ENCODE data around the gene GFPT2. TPM values are rescaled to one million over a fixed set of nuclear protein-coding genes. Genes with fewer than 3 reads are reported as not detected.

The GFPT2 gene
- total and polyA plus RNA-seq, 8 donors: 5.2 to 17.6 (median 8.9) TPM

- H3K36me3 ChIP-seq: peaks cover 0 to 63% of the 10 kb centered on the region in 2 donors
- intact Hi-C loops (cut with DNase I): no loop called here
- no peak overlapping the region for H3K4me3 ChIP-seq
- ATAC-seq: no peak
- peaks cover 0 to 7% of the 10 kb centered on the region in 2 donors for H3K9me3 ChIP-seq
- no peaks in the 10 kb centered on the region for H3K27me3 ChIP-seq
- H3K4me1 ChIP-seq: peaks cover 0 to 4% of the 10 kb centered on the region in 2 donors
- no peak for DNase-seq
- no peak for TF ChIP-seq CTCF (IDR thresholded peaks at IDR 0.05)
- no peak overlapping the region for H3K27ac ChIP-seq
These were observed 70.9 kb downstream of the GFPT2 start for GRCh38 chr5:180282281-180282680.

- Histone ChIP-seq H3K27me3 (no peaks in the 10 kb centered on the region), H3K4me3 (no peak overlapping the region), H3K9me3 (peaks cover 0 to 7% of the 10 kb centered on the region in 2 donors), H3K27ac (no peak overlapping the region), H3K36me3 (peaks cover 0 to 69% of the 10 kb centered on the region in 2 donors), H3K4me1 (no peaks in the 10 kb centered on the region)
- intact Hi-C loops (cut with DNase I): no loop called here
- ATAC-seq: no peak
- no peak for TF ChIP-seq CTCF (IDR thresholded peaks at IDR 0.05)
- DNase-seq: no peak
These were observed 71.4 kb downstream of the GFPT2 start for GRCh38 chr5:180281706-180282105.

GRCh38 chr5:180274695-180275094 is 78.4 kb downstream of the GFPT2 start:
- Histone ChIP-seq H3K4me1 (no peaks in the 10 kb centered on the region), H3K27me3 (no peaks in the 10 kb centered on the region), H3K9me3 (peaks cover 0 to 71% of the 10 kb centered on the region in 2 donors), H3K4me3 (no peak overlapping the region), H3K27ac (no peak overlapping the region), H3K36me3 (peaks cover 0 to 83% of the 10 kb centered on the region in 2 donors)
- ATAC-seq (no peak), DNase-seq (no peak)
- intact Hi-C loops (cut with DNase I): no loop called here
- no peak for TF ChIP-seq CTCF (IDR thresholded peaks at IDR 0.05)

GRCh38 chr5:180271221-180271620 is 81.9 kb downstream of the GFPT2 start:
- no peak overlapping the region for H3K4me3 ChIP-seq
- H3K27ac ChIP-seq: no peak overlapping the region
- intact Hi-C loops (cut with DNase I): no loop called here
- no peaks in the 10 kb centered on the region for H3K4me1 ChIP-seq
- TF ChIP-seq CTCF (IDR thresholded peaks at IDR 0.05): no peak
- H3K9me3 ChIP-seq: peaks cover 0 to 92% of the 10 kb centered on the region in 2 donors
- H3K27me3 ChIP-seq: no peaks in the 10 kb centered on the region
- no peak for ATAC-seq
- DNase-seq: no peak
- peaks cover 0 to 83% of the 10 kb centered on the region in 2 donors for H3K36me3 ChIP-seq

GRCh38 chr5:180259260-180259611 is 93.9 kb downstream of the GFPT2 start:
- DNase-seq (no peak), ATAC-seq (no peak)
- Histone ChIP-seq H3K36me3 (peaks cover 10 to 100% of the 10 kb centered on the region in 2 donors), H3K9me3 (peaks cover 7 to 100% of the 10 kb centered on the region in 2 donors), H3K27ac (no peak overlapping the region), H3K4me3 (no peak overlapping the region), H3K27me3 (no peaks in the 10 kb centered on the region), H3K4me1 (no peaks in the 10 kb centered on the region)
- intact Hi-C loops (cut with DNase I): no loop called here
- TF ChIP-seq CTCF (IDR thresholded peaks at IDR 0.05): no peak
